ENCODE results near the gene UTP15. TPM values are rescaled to one million over a fixed set of nuclear protein-coding genes. Genes with fewer than 3 reads are reported as not detected.

UTP15 gene
- total RNA-seq, 1 experiment from 2014 or later = 56.7 TPM

GRCh38 chr5:73615085-73615484, 49.5 kb downstream of the UTP15 start:
- no peak for DNase-seq (ENCODE audit: low read depth, low spot score)
- in situ Hi-C loops (cut with HindIII; ENCODE audit: low pct_unique_long_range_greater_than_20kb, low sequenced_read_pairs) = no loop called here

- in situ Hi-C loops (cut with HindIII; ENCODE audit: low pct_unique_long_range_greater_than_20kb, low sequenced_read_pairs) = no loop called here
- DNase-seq (ENCODE audit: low read depth, low spot score) = no peak
Observed at GRCh38 chr5:73615947-73616346, 50.4 kb downstream of the UTP15 start.

- in situ Hi-C loops (cut with HindIII; ENCODE audit: low pct_unique_long_range_greater_than_20kb, low sequenced_read_pairs) = no loop called here
- DNase-seq (ENCODE audit: low read depth, low spot score) = no peak
Observed at GRCh38 chr5:73617510-73618279, 52.2 kb downstream of the UTP15 start.

GRCh38 chr5:73619606-73620333, 54.2 kb downstream of the UTP15 start:
- no peak for DNase-seq (ENCODE audit: low read depth, low spot score)
- in situ Hi-C loops (cut with HindIII; ENCODE audit: low pct_unique_long_range_greater_than_20kb, low sequenced_read_pairs) = no loop called here

GRCh38 chr5:73620334-73620687, 54.8 kb downstream of the UTP15 start:
- no peak for DNase-seq (ENCODE audit: low read depth, low spot score)
- in situ Hi-C loops (cut with HindIII; ENCODE audit: low pct_unique_long_range_greater_than_20kb, low sequenced_read_pairs) = no loop called here

- no peak for DNase-seq (ENCODE audit: low read depth, low spot score)
- in situ Hi-C loops (cut with HindIII; ENCODE audit: low pct_unique_long_range_greater_than_20kb, low sequenced_read_pairs) = no loop called here
Observed at GRCh38 chr5:73623060-73623459, 57.5 kb downstream of the UTP15 start.

GRCh38 chr5:73623901-73624404, 58.4 kb downstream of the UTP15 start:
- in situ Hi-C loops (cut with HindIII; ENCODE audit: low pct_unique_long_range_greater_than_20kb, low sequenced_read_pairs) = no loop called here
- no peak for DNase-seq (ENCODE audit: low read depth, low spot score)

- DNase-seq (ENCODE audit: low read depth, low spot score) = no peak
- in situ Hi-C loops (cut with HindIII; ENCODE audit: low pct_unique_long_range_greater_than_20kb, low sequenced_read_pairs) = no loop called here
Observed at GRCh38 chr5:73624888-73625287, 59.3 kb downstream of the UTP15 start.

GRCh38 chr5:73625372-73625943, 59.9 kb downstream of the UTP15 start:
- in situ Hi-C loops (cut with HindIII; ENCODE audit: low pct_unique_long_range_greater_than_20kb, low sequenced_read_pairs) = no loop called here
- DNase-seq (ENCODE audit: low read depth, low spot score) = no peak

- DNase-seq (ENCODE audit: low read depth, low spot score) = peak; percentile 13
- in situ Hi-C loops (cut with HindIII; ENCODE audit: low pct_unique_long_range_greater_than_20kb, low sequenced_read_pairs) = no loop called here
Observed at GRCh38 chr5:73625944-73626811, 60.6 kb downstream of the UTP15 start, which contains the start of gene ARHGEF28. Gene ARHGEF28, plus strand, starts transcription at chr5:73626196. Its CDS starts 58,656 bp downstream, at chr5:73684852.

- in situ Hi-C loops (cut with HindIII; ENCODE audit: low pct_unique_long_range_greater_than_20kb, low sequenced_read_pairs) = no loop called here
- DNase-seq (ENCODE audit: low read depth, low spot score) = no peak
Observed at GRCh38 chr5:73626814-73627313, 61.3 kb downstream of the UTP15 start.

- in situ Hi-C loops (cut with HindIII; ENCODE audit: low pct_unique_long_range_greater_than_20kb, low sequenced_read_pairs) = no loop called here
- DNase-seq (ENCODE audit: low read depth, low spot score) = no peak
Observed at GRCh38 chr5:73629456-73629855, 63.9 kb downstream of the UTP15 start.

GRCh38 chr5:73630765-73631164, 65.2 kb downstream of the UTP15 start:
- DNase-seq (ENCODE audit: low read depth, low spot score) = no peak
- in situ Hi-C loops (cut with HindIII; ENCODE audit: low pct_unique_long_range_greater_than_20kb, low sequenced_read_pairs) = no loop called here

GRCh38 chr5:73631500-73631899, 66.0 kb downstream of the UTP15 start:
- DNase-seq (ENCODE audit: low read depth, low spot score) = no peak
- in situ Hi-C loops (cut with HindIII; ENCODE audit: low pct_unique_long_range_greater_than_20kb, low sequenced_read_pairs) = no loop called here

Measured in SK-MEL-5 (cell line).